GM23248 (cell line): Measurements from ENCODE around the gene TRMT1. TPM values are rescaled to one million over a fixed set of nuclear protein-coding genes. Genes with fewer than 3 reads are reported as not detected.
A peak's percentile ranks its signal among the peaks of the same experiment; 100 is the strongest.

Experiments
- DNase-seq: peaks from one replicate; pipeline ENCODE4 v3.0.0-alpha.2; 2015
- H2AFZ ChIP-seq: fragments of 200-600 bp; sonication (generic); 2 replicates; pipeline ENCODE4 v1.6.1; 2016; ENCODE audit warnings: antibody characterized with exemption
- H3F3A ChIP-seq: fragments of 200-600 bp; sonication (generic); 2 replicates; pipeline ENCODE4 v1.6.1; 2016; ENCODE audit warnings: mild to moderate bottlenecking, antibody characterized with exemption, mixed run types; ENCODE audit not compliant: insufficient read depth
- H3K27ac ChIP-seq: fragments of 200-600 bp; sonication (generic); 2 replicates; pipeline ENCODE4 v1.5.1; 2016; ENCODE audit warnings: mild to moderate bottlenecking
- H3K27me3 ChIP-seq: fragments of 200-600 bp; sonication (generic); replicated peaks from 2 replicates; pipeline ENCODE4 v1.6.1; 2016; ENCODE audit warnings: mild to moderate bottlenecking; ENCODE audit not compliant: insufficient read depth
- H3K36me3 ChIP-seq: fragments of 200-600 bp; sonication (generic); 2 replicates; pipeline ENCODE4 v1.6.1; 2016; ENCODE audit warnings: low read depth, mild to moderate bottlenecking
- H3K4me1 ChIP-seq: fragments of 200-600 bp; sonication (generic); 2 replicates; pipeline ENCODE4 v1.6.1; 2016; ENCODE audit warnings: mild to moderate bottlenecking; ENCODE audit not compliant: insufficient read depth
- H3K4me2 ChIP-seq: fragments of 200-600 bp; sonication (generic); one replicate; pipeline ENCODE4 v1.6.1; 2016; ENCODE audit warnings: mild to moderate bottlenecking; ENCODE audit not compliant: unreplicated experiment
- H3K4me3 ChIP-seq: fragments of 200-600 bp; sonication (generic); 2 replicates; pipeline ENCODE4 v1.5.1; 2016; ENCODE audit warnings: mild to moderate bottlenecking
- H3K79me2 ChIP-seq: fragments of 200-600 bp; sonication (generic); 2 replicates; pipeline ENCODE4 v1.6.1; 2016; ENCODE audit warnings: mild to moderate bottlenecking; ENCODE audit not compliant: insufficient read depth
- H3K9ac ChIP-seq: fragments of 200-600 bp; sonication (generic); 2 replicates; pipeline ENCODE4 v1.6.1; 2016; ENCODE audit warnings: mild to moderate bottlenecking
- H3K9me2 ChIP-seq: fragments of 200-600 bp; sonication (generic); 2 replicates; pipeline ENCODE4 v1.6.1; 2016; ENCODE audit warnings: mixed run types, mild to moderate bottlenecking, moderate library complexity; ENCODE audit not compliant: insufficient read depth
- H3K9me3 ChIP-seq: fragments of 200-600 bp; sonication (generic); one replicate; pipeline ENCODE4 v1.6.1; 2017; ENCODE audit warnings: low read depth
- H4K20me1 ChIP-seq: fragments of 200-600 bp; sonication (generic); 2 replicates; pipeline ENCODE4 v1.6.0; 2016; ENCODE audit not compliant: insufficient read depth
- EZH2 ChIP-seq: fragments of 200-600 bp; sonication (generic); IDR thresholded peaks from 2 replicates; pipeline ENCODE4 v1.6.1; 2018; ENCODE audit warnings: antibody characterized with exemption, mild to moderate bottlenecking; ENCODE audit not compliant: insufficient read depth, poor library complexity, severe bottlenecking
- EZH2phosphoT487 ChIP-seq: fragments of 200-600 bp; sonication (generic); IDR thresholded peaks from 2 replicates; pipeline ENCODE4 v1.6.1; 2018; ENCODE audit warnings: antibody characterized with exemption, moderate library complexity, mild to moderate bottlenecking, low read depth; ENCODE audit not compliant: insufficient read depth
- WGBS, 2 experiments: methylation state at CpG; one replicate each; pipeline ENCODE4 v1.1.6; 2015 to 2017; ENCODE audit warnings: low lambda C conversion rate in 2 of 2, low coverage in 1 of 2; ENCODE audit errors: missing lambda C conversion rate in 2 of 2; 5-methylcytosine and 5-hydroxymethylcytosine counted together
- in situ Hi-C: fragments of 300-500 bp; cut with MboI; formaldehyde crosslinking; loops from 2 replicates; pipeline ENCODE4 v1.15.0; 2020
- polyA plus RNA-seq: library from polyadenylated mRNA; unstranded; fragments of >200 nt; fragmentation: Nextera tagmentation; extraction: Ambion mirVana; gene quantifications from 2 replicates; pipeline ENCODE4 v1.2.1, GENCODE V29; 2016
- total RNA-seq: library from RNA; depleted of rRNA; stranded (reverse); fragments of >200 nt; shearing (Covaris generic); gene quantifications from 2 replicates; pipeline ENCODE4 v1.2.3, GENCODE V29; 2014

Gene TRMT1
- total and polyA plus RNA-seq, 2 experiments from 2014 or later = 30.4 to 31.8 TPM

DNA sequence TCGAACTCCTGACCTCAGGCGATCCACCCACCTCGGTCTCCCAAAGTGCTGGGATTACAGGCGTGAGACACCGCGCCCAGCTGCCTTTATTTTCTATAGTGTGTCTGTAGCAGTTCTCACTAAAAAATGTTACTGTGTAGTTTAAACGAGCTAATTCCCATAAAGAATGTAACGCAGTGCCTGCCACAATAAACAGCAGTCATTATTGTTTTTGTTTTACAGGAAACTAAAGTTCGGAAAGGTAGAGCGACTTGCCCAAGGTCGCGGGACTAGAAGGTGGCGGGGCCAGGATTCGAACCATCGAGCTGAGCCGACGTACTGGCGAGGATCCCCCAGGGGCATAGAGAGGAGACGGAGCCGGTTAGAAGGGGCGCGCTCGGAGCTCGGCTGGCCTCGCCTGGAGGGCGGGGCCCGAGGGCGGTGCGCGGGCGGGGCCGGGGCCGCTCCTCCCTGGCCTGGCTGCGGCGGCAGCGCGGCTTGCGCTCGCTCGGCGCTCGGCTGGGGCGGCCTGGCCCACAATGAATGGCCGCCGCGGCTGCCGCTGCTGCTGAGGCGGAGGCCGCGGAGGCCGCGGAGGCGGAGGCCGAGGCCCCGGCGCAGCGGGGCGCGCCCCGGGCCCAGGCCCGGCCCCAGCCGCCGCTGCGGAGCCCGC, 1.4 kb upstream of the TRMT1 start, which contains the start of gene NACC1:
Gene NACC1 (plus strand): TSS at position 493 of the 652 bp plus-strand sequence. CDS start 16,944 bp downstream, outside the sequence.
- DNase-seq = peak; percentile 97
- no peaks in the 10 kb centered on the region for H3K27me3 ChIP-seq
- H3K4me1 ChIP-seq = peaks cover 44% of the 10 kb centered on the region
- H3K4me3 ChIP-seq = peak within 1 kb of the TSS; percentile 99
- peaks cover 11% of the 10 kb centered on the region; the same call in 1 of the 2 replicates for H3K36me3 ChIP-seq
- peak within 1 kb of the TSS; percentile 99 for H3K4me2 ChIP-seq
- H3K27ac ChIP-seq = peak within 1 kb of the TSS; percentile 93
- TF ChIP-seq EZH2 = no peak
- no peak for TF ChIP-seq EZH2phosphoT487
- H3K9me3 ChIP-seq = no peaks in the 10 kb centered on the region
- H3F3A ChIP-seq = peaks cover 37% of the 10 kb centered on the region
- H3K9ac ChIP-seq = peak within 1 kb of the TSS; percentile 98
- in situ Hi-C loops = no loop called here
- no peaks in the 10 kb centered on the region for H3K9me2 ChIP-seq
- no peaks in the 10 kb centered on the region for H4K20me1 ChIP-seq
- H2AFZ ChIP-seq = peak within 1 kb of the TSS; percentile 82
- H3K79me2 ChIP-seq = peaks cover 79% of the 10 kb centered on the region
- WGBS, 2 experiments = 5 to 9% methylated on average over 20 to 41 of the region's 65 CpGs

DNA sequence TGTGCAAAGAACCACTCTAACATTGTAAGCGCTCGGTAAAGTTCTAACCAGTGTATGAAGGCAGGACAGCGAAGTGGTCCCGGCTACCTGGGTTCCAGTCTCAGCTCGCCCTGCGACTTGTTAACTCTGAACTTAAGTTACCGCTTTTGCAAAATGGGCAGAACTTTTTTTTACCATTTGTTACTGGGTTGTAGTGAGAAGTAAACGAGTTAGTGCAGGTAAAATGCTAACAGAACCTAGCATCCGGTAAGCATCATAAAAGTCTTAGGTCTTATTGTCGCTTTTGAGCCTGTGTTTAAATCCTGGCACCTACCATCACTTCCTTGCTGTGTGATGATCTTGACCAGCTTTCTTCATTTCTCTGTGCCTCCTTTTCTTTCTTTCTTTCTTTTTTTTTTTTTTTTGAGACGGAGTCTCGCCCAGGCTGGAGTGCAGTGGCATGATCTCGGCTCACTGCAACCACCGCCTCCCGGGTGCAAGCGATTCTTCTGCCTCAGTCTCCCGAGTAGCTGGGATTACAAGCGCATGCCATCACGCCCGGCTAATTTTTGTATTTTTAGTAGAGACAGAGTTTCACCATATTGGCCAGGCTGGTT, 734 bp upstream of the TRMT1 start:
- DNase-seq = peak; percentile 24
- Histone ChIP-seq H3K9me3 (no peaks in the 10 kb centered on the region), H3K27ac (peak overlapping the region; percentile 93), H3K9ac (peak overlapping the region; percentile 98), H3K9me2 (no peaks in the 10 kb centered on the region), H3F3A (peaks cover 37% of the 10 kb centered on the region), H3K4me2 (peak overlapping the region; percentile 99), H2AFZ (peak overlapping the region; percentile 82), H3K4me3 (peak overlapping the region; percentile 99), H3K4me1 (peaks cover 44% of the 10 kb centered on the region), H3K79me2 (peaks cover 75% of the 10 kb centered on the region), H3K36me3 (peaks cover 11% of the 10 kb centered on the region; the same call in 1 of the 2 replicates), H4K20me1 (no peaks in the 10 kb centered on the region), H3K27me3 (no peaks in the 10 kb centered on the region)
- no peak for TF ChIP-seq EZH2
- no peak for TF ChIP-seq EZH2phosphoT487
- 24 to 25% methylated on average over 16 to 20 of the region's 20 CpGs for WGBS, 2 experiments
- in situ Hi-C loops = no loop called here

DNA sequence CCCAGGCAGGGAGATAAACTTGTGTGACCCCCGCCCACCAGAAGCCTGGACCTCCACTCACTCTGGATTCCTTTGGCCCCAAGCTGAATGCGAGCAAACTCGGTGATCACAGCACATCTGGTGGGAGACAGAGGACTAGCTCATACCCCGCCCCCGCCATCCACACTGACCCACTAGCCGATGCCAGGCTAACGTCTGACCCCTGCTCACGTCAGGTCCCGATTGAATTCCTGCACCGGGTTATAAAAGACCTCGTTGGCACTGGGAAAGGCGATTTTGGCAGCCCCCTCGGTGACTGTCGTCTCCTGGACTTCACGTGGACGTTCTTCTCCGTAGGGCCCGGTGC, 631 bp downstream of the TRMT1 start:
- Histone ChIP-seq H3K9me2 (no peaks in the 10 kb centered on the region), H3K9ac (peak overlapping the region; percentile 98), H2AFZ (peak overlapping the region; percentile 82), H3K4me2 (peak overlapping the region; percentile 99), H3K36me3 (peaks cover 17% of the 10 kb centered on the region; the same call in 1 of the 2 replicates), H3F3A (peaks cover 37% of the 10 kb centered on the region), H3K4me1 (peaks cover 33% of the 10 kb centered on the region), H4K20me1 (no peaks in the 10 kb centered on the region), H3K27ac (peak overlapping the region; percentile 93), H3K4me3 (peak overlapping the region; percentile 99), H3K27me3 (no peaks in the 10 kb centered on the region), H3K9me3 (no peaks in the 10 kb centered on the region), H3K79me2 (peaks cover 62% of the 10 kb centered on the region)
- WGBS, 2 experiments = 1 to 2% methylated on average over 18 of the region's 18 CpGs
- in situ Hi-C loops = no loop called here
- DNase-seq = no peak
- no peak for TF ChIP-seq EZH2
- TF ChIP-seq EZH2phosphoT487 = no peak

DNA sequence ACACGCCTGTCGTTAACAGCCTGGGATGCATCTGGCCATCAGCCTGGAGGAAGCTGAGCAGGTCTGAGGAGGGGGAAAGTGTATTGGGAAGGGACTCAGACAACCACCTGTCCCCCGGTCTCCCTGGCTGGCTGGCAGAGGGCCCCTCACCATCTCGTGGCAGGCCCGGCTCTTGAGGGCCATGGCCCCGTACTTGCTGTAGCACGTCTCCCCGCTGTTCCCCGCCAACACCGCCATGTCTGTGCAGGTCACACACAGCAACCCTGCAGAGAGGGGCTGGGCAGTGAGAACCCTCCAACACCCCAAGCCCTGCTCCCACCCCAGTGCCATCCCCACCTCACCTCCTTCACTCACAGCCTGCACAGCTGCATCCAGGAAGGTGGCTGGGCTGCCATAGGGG, 4.0 kb downstream of the TRMT1 start:
- Histone ChIP-seq H3K36me3 (peaks cover 17% of the 10 kb centered on the region; the same call in 1 of the 2 replicates), H3K9me2 (no peaks in the 10 kb centered on the region), H4K20me1 (no peaks in the 10 kb centered on the region), H2AFZ (no peak overlapping the region), H3K4me3 (no peak overlapping the region), H3K4me2 (no peak overlapping the region), H3K9me3 (no peaks in the 10 kb centered on the region), H3K27me3 (no peaks in the 10 kb centered on the region), H3K79me2 (peaks cover 37% of the 10 kb centered on the region), H3K27ac (no peak overlapping the region), H3K4me1 (peaks cover 14% of the 10 kb centered on the region), H3K9ac (no peak overlapping the region), H3F3A (peaks cover 18% of the 10 kb centered on the region)
- WGBS, 2 experiments = 91 to 98% methylated on average over 9 to 10 of the region's 10 CpGs
- no peak for DNase-seq
- in situ Hi-C loops = no loop called here
- TF ChIP-seq EZH2 (no peak), EZH2phosphoT487 (no peak)
